Stomach (tissue), 9 donors: ENCODE results near the gene PBX3. TPM values are rescaled to one million over a fixed set of nuclear protein-coding genes. Genes with fewer than 3 reads are reported as not detected.
A peak's percentile ranks its signal among the peaks of the same experiment; 100 is the strongest.

Source experiments
- DNase-seq, 2 donors: peaks; one replicate each; pipeline versions ENCODE4 v3.0.0 to v3.0.0-alpha.2; 2013 to 2019
- H3K27ac ChIP-seq, 5 donors: fragments of 200-600 bp in 4 of 5; sonication (generic) in 4 of 5; one replicate each; pipeline ENCODE4 v1.5.1; 2013 to 2019; ENCODE audit warnings: mild to moderate bottlenecking in 1 of 5, moderate library complexity in 1 of 5
- H3K27me3 ChIP-seq, 3 donors: fragments of 200-600 bp; sonication (generic); one replicate each; pipeline ENCODE4 v1.5.1; 2017 to 2019; ENCODE audit warnings: mixed run types in 1 of 3
- H3K36me3 ChIP-seq, 4 donors: fragments of 200-600 bp; sonication (generic); 1 replicate in 3 of 4; 2 replicates in 1 of 4; pipeline ENCODE4 v1.5.1; 2016 to 2019
- H3K4me1 ChIP-seq, 4 donors: fragments of 200-600 bp; sonication (generic); one replicate each; pipeline ENCODE4 v1.5.1; 2016 to 2019
- H3K4me3 ChIP-seq, 4 donors: fragments of 200-600 bp; sonication (generic) in 3 of 4; one replicate each; pipeline ENCODE4 v1.5.1; 2016 to 2019; ENCODE audit warnings: mild to moderate bottlenecking in 1 of 4
- H3K9me3 ChIP-seq, 4 donors: fragments of 200-600 bp; sonication (generic); one replicate each; pipeline ENCODE4 v1.5.1; 2016 to 2019
- EP300 ChIP-seq: sonication (generic); formaldehyde crosslinking; IDR thresholded peaks from one replicate; pipeline ENCODE4 v1.6.1; 2017; ENCODE audit warnings: antibody characterized with exemption
- POLR2A ChIP-seq, 4 donors: fragments of 450-650 bp; IDR thresholded peaks; one replicate each; pipeline ENCODE4 v1.6.1; 2016; ENCODE audit warnings: antibody characterized with exemption in 4 of 4, control low read depth in 2 of 4, mild to moderate bottlenecking in 1 of 4, moderate library complexity in 1 of 4
- POLR2AphosphoS5 ChIP-seq, 3 donors: sonication (generic); formaldehyde crosslinking; IDR thresholded peaks; one replicate each; pipeline ENCODE4 v1.6.1; 2016; ENCODE audit warnings: antibody characterized with exemption in 3 of 3
- WGBS, 5 donors: extraction: QIAGEN DNeasy Blood & Tissue Kit in 3 of 5; methylation state at CpG; one replicate each; pipeline versions ENCODE4 v1.1.5 to v1.1.7; 2013 to 2018; 5-methylcytosine and 5-hydroxymethylcytosine counted together
- intact Hi-C: fragments of 100-400 bp; cut with DNase I; formaldehyde crosslinking; loops from one replicate; pipeline ENCODE4 v1.15.1; 2023; ENCODE audit warnings: low total_unique reads
- polyA plus RNA-seq, 3 donors: library from polyadenylated mRNA; stranded (reverse); fragments of 200-250 nt; gene quantifications; one replicate each; pipeline ENCODE4 v1.2.3, GENCODE V29; 2013
- total RNA-seq, 5 donors: library from RNA; depleted of rRNA; stranded (reverse); fragments of >200 nt; gene quantifications; one replicate each; pipeline versions ENCODE4 v1.1.0 to v1.2.3, GENCODE V29; 2014 to 2016
- TF ChIP-seq, protein P1 (sequence below), 7 experiments: fragments of 450-650 bp in 4 of 7; fragments of 200-600 bp in 3 of 7; sonication (generic) in 3 of 7; IDR thresholded peaks; one replicate each; pipeline ENCODE4 v1.5.1; 2016 to 2019; ENCODE audit warnings: antibody characterized with exemption in 7 of 7, control low read depth in 2 of 7, mild to moderate bottlenecking in 1 of 7
- donor health status: healthy with polysubstance abuse.
- donor health status: Bipolar disorder and iron deficiency.
- donor health status: healthy.

The PBX3 gene
- total and polyA plus RNA-seq, 8 donors, result 9.3 to 59.1 (median 16.2) TPM

DNA sequence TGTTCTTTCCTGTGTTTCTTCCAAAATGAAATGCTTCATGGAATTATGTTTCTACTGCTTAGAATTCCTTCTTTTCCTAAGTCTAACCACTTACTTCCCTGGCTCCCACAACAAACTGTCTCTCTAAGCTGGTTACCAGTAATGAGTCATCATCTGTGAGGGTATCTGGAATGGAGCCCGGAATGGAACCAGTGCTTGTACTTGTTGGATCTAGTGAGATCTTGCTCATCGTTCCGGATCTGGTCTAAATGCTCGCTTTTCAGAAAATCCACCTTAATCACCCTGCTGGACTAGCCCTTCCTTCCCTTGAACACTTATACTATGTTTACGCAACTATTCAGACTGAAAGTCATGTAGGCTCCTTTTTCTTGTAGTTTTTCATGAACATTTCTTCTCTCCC, 184.8 kb downstream of the PBX3 start:
- Histone ChIP-seq H3K36me3 (peaks cover 0 to 22% (median 17%) of the 10 kb centered on the region in 4 donors), H3K27ac (peak overlapping the region in 1 of 5 donors; percentile 30), H3K4me1 (peaks cover 0 to 11% (median 0%) of the 10 kb centered on the region in 4 donors), H3K4me3 (no peak overlapping the region), H3K27me3 (no peaks in the 10 kb centered on the region), H3K9me3 (no peaks in the 10 kb centered on the region)
- peak in 1 of 3 donors; percentile 46 for TF ChIP-seq POLR2AphosphoS5 (IDR thresholded peaks at IDR 0.05)
- TF ChIP-seq EP300, result no peak
- peak in 1 of 2 donors; percentile 58 for DNase-seq
- intact Hi-C loops, result no loop called here
- 69 to 86% (median 77%) methylated on average over 5 of the region's 5 CpGs for WGBS, 5 donors

DNA sequence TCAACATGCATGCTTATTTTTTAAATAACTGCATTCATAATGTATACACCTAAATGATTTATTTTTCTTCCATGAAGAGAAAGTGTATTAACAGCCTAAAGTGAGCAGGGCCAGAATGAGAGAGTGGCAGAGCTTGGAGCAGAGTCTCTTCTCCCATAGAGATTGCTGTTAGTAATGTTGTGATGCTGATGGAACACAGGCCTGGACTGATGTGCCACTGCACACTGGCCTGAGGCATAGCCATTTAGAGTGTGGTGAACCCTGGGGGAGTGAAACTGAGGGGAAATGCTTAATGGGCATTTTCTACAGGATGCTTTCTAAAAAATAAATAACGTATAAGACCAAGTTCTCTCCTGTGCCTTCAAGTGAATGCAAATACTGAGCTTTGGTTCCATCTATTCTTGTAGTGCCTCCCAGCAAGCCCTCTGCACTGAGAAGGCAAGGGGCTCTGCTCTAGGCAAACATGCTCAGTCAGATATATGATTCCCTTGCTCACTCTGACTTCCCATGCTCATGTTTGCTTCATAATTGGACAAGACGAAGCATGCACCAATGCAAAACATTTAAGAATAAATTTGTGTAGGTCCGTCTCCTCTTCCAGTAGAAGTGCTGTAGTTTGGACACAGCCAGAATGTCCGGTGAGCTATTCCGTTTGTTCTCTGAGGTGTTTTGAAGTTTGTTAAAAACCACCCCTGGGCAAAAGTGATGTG, 185.7 kb downstream of the PBX3 start:
- intact Hi-C loops, result no loop called here
- H3K9me3 ChIP-seq, result no peaks in the 10 kb centered on the region
- H3K4me3 ChIP-seq, result no peak overlapping the region
- H3K36me3 ChIP-seq, result peaks cover 3 to 27% (median 17%) of the 10 kb centered on the region in 4 donors
- DNase-seq, result no peak
- peak overlapping the region in 1 of 5 donors; percentile 30 for H3K27ac ChIP-seq
- H3K4me1 ChIP-seq, result peaks cover 0 to 11% (median 0%) of the 10 kb centered on the region in 4 donors
- TF ChIP-seq EP300 (no peak), POLR2A (IDR thresholded peaks at IDR 0.05) (no peak), POLR2AphosphoS5 (IDR thresholded peaks at IDR 0.05) (no peak)
- TF ChIP-seq, protein P1, sequence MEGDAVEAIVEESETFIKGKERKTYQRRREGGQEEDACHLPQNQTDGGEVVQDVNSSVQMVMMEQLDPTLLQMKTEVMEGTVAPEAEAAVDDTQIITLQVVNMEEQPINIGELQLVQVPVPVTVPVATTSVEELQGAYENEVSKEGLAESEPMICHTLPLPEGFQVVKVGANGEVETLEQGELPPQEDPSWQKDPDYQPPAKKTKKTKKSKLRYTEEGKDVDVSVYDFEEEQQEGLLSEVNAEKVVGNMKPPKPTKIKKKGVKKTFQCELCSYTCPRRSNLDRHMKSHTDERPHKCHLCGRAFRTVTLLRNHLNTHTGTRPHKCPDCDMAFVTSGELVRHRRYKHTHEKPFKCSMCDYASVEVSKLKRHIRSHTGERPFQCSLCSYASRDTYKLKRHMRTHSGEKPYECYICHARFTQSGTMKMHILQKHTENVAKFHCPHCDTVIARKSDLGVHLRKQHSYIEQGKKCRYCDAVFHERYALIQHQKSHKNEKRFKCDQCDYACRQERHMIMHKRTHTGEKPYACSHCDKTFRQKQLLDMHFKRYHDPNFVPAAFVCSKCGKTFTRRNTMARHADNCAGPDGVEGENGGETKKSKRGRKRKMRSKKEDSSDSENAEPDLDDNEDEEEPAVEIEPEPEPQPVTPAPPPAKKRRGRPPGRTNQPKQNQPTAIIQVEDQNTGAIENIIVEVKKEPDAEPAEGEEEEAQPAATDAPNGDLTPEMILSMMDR (IDR thresholded peaks at IDR 0.05), result no peak
- WGBS, 5 donors, result 92 to 98% (median 95%) methylated on average over 5 of the region's 5 CpGs
- H3K27me3 ChIP-seq, result no peaks in the 10 kb centered on the region

DNA sequence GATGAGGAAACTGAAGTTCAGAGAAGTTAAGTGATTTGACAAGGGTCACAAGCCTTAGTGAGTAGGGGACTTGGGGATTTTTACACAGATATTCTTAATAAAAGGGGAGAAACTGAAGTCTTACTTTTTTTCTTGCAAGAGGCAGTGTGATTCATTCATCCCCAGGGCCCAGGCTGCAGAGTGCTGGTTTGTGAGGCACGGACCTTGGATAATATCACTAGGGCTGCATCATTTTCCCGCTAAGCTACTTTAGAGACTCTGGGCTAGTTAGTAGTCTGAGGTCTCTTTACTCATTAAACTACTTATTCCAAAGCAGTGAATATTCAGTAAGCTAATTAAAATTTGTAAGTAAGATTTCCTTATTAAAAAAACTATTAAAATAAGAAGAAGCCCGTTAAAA, 195.0 kb downstream of the PBX3 start:
- H3K4me1 ChIP-seq, result no peaks in the 10 kb centered on the region
- no peak overlapping the region for H3K4me3 ChIP-seq
- 92 to 98% (median 95%) methylated on average over 3 of the region's 3 CpGs for WGBS, 5 donors
- DNase-seq, result no peak
- TF ChIP-seq EP300 (no peak), POLR2AphosphoS5 (IDR thresholded peaks at IDR 0.05) (no peak), POLR2A (IDR thresholded peaks at IDR 0.05) (no peak)
- TF ChIP-seq, protein P1 (IDR thresholded peaks at IDR 0.05), result no peak
- intact Hi-C loops, result no loop called here
- no peak overlapping the region for H3K27ac ChIP-seq
- H3K36me3 ChIP-seq, result peaks cover 3 to 15% (median 7%) of the 10 kb centered on the region in 4 donors
- no peaks in the 10 kb centered on the region for H3K27me3 ChIP-seq
- peaks cover 0 to 12% (median 3%) of the 10 kb centered on the region in 4 donors for H3K9me3 ChIP-seq

DNA sequence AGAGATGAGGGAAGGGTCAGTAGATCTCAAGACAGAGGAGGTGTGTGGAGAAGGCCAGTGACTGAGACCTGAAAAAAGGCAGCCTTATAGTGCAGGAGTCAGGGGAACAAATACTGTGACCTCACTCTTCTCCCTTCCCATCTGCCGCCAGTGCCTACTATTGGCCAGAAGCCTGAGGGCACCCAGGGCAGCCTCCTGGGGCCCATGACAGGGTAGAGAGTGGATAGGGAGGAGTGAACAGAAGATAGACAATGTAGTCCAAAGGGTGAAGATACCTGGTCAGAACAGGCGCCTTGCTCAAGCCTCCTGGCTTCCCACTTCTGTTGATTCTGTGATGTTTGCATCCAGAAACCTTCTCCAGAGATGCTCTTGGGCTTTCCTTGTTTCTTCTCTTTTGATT, 196.7 kb downstream of the PBX3 start:
- Histone ChIP-seq H3K4me3 (no peak overlapping the region), H3K4me1 (no peaks in the 10 kb centered on the region), H3K36me3 (peaks cover 0 to 9% (median 3%) of the 10 kb centered on the region in 4 donors), H3K27me3 (no peaks in the 10 kb centered on the region), H3K27ac (no peak overlapping the region), H3K9me3 (peaks cover 0 to 12% (median 3%) of the 10 kb centered on the region in 4 donors)
- 92 to 100% (median 96%) methylated on average over 2 of the region's 2 CpGs for WGBS, 5 donors
- TF ChIP-seq EP300 (no peak), POLR2A (IDR thresholded peaks at IDR 0.05) (no peak), POLR2AphosphoS5 (IDR thresholded peaks at IDR 0.05) (no peak)
- intact Hi-C loops, result no loop called here
- DNase-seq, result no peak

DNA sequence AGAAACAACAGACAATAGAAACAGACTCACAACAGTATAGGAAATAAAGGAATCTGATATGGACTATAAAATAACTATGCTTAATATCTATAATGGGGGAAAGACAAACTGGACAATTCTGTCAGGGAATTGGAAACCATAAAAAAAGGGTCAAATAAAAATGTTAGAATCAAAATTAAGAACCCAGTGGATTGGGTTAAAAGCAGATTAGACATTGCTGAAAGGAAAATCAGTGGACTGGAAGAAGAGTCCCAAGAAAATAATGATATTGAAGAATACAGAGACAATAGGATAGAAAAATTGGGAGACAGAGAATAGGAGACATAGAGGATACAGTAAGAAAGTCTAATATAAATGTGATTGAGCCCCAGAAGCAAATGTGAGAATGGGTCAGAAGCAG, 199.2 kb downstream of the PBX3 start:
- no peaks in the 10 kb centered on the region for H3K27me3 ChIP-seq
- no peak for DNase-seq
- intact Hi-C loops, result no loop called here
- no peak for TF ChIP-seq POLR2A (IDR thresholded peaks at IDR 0.05)
- no peak for TF ChIP-seq EP300
- TF ChIP-seq POLR2AphosphoS5 (IDR thresholded peaks at IDR 0.05), result no peak
- TF ChIP-seq, protein P1 (IDR thresholded peaks at IDR 0.05), result no peak
- no peak overlapping the region for H3K27ac ChIP-seq
- H3K36me3 ChIP-seq, result peaks cover 0 to 9% (median 2%) of the 10 kb centered on the region in 4 donors
- peaks cover 0 to 12% (median 3%) of the 10 kb centered on the region in 4 donors for H3K9me3 ChIP-seq
- peaks cover 0 to 7% (median 0%) of the 10 kb centered on the region in 4 donors for H3K4me1 ChIP-seq
- H3K4me3 ChIP-seq, result no peak overlapping the region
